Ishikawa (cell line): ENCODE results near the gene PIEZO1.

ENCODE experiments used
- CEBPB ChIP-seq: IDR thresholded peaks from 2 replicates; pipeline ENCODE4 v1.6.1; 2012
- CREB1 ChIP-seq: IDR thresholded peaks from 2 replicates; pipeline ENCODE4 v1.6.1; 2012; ENCODE audit warnings: low read depth
- EGR1 ChIP-seq: IDR thresholded peaks from 2 replicates; pipeline ENCODE4 v1.6.1; 2012
- EP300 ChIP-seq: IDR thresholded peaks from 2 replicates; pipeline ENCODE4 v1.6.1; 2012; ENCODE audit warnings: borderline replicate concordance
- FOXM1 ChIP-seq: IDR thresholded peaks from 2 replicates; pipeline ENCODE4 v1.6.1; 2012; ENCODE audit warnings: low read depth, borderline replicate concordance
- MAX ChIP-seq: IDR thresholded peaks from 2 replicates; pipeline ENCODE4 v1.6.1; 2012
- NFIC ChIP-seq: IDR thresholded peaks from 2 replicates; pipeline ENCODE4 v1.6.1; 2012
- RAD21 ChIP-seq: IDR thresholded peaks from 2 replicates; pipeline ENCODE4 v1.6.1; 2012; ENCODE audit warnings: low read depth
- REST ChIP-seq: IDR thresholded peaks from 2 replicates; pipeline ENCODE4 v1.6.1; 2012; ENCODE audit warnings: low read depth, mild to moderate bottlenecking
- TAF1 ChIP-seq: IDR thresholded peaks from 2 replicates; pipeline ENCODE4 v1.6.1; 2012; ENCODE audit warnings: low read depth, mild to moderate bottlenecking
- TCF12 ChIP-seq: IDR thresholded peaks from 2 replicates; pipeline ENCODE4 v1.6.1; 2012; ENCODE audit warnings: low read depth
- TEAD4 ChIP-seq: IDR thresholded peaks from 2 replicates; pipeline ENCODE4 v1.6.1; 2012
- USF1 ChIP-seq: IDR thresholded peaks from 2 replicates; pipeline ENCODE4 v1.6.1; 2012
- YY1 ChIP-seq: IDR thresholded peaks from 2 replicates; pipeline ENCODE4 v1.6.1; 2012; ENCODE audit warnings: low read depth
- ZBTB7A ChIP-seq: IDR thresholded peaks from 2 replicates; pipeline ENCODE4 v1.6.1; 2012; ENCODE audit warnings: low read depth

The PIEZO1 gene

GRCh38 chr16:88686062-88686438 lies 99.0 kb downstream of the PIEZO1 start:
- TF ChIP-seq TCF12, result peak; percentile 11; the same call in 1 of the 2 replicates
- TF ChIP-seq MAX, result no peak

DNA sequence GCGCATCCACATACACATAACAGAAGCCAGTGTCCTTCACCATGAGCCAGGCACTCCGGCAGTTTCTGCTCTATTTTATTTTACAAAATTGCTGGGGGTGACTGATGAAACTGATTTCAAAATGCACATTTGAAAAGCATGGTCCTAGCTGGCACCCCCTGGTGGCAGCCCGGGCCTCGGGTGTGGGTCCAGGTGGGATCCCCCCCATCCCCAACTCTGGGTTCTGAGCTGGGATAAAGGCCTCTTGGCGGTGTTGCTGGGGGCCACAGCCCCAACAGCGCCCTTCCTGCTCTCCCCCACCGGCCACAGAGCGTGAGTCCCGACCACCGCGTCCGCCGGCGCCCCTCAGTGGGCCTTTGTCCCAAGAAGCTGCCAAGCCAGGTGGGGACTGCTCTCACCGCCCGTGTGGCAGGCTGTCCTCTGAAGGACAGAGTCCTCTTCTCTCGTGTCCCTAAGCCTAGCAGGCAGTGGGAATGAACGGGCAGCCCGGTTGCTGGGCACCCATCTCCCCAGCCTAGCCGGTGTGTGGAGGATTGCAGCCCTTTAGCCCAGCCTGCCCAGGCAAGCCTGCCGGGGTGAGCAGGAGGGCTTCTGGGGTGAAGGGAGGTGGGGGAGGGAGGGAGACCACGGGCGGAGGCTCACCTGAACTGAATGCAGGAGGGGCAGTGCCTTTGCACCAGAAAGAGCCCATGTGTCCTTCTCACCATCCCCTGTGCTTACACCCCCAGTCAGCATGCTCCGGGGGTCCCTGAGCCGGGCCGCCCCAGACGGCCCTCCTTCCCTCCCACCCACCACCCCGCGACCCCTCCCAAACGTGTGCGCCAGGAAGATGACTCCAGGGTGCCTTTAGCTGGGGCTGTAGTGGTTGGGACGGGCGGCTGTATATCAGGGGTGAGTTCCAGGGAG lies 99.6 kb downstream of the PIEZO1 start:
- peak; percentile 20 for TF ChIP-seq ZBTB7A
- TF ChIP-seq FOXM1, result no peak

- TF ChIP-seq TAF1 (no peak), EGR1 (no peak), TEAD4 (no peak), ZBTB7A (no peak), FOXM1 (no peak), REST (no peak), CREB1 (no peak), TCF12 (no peak), USF1 (no peak), YY1 (no peak), MAX (no peak), NFIC (no peak), CEBPB (no peak), EP300 (no peak), RAD21 (no peak)
Measured at GRCh38 chr16:88684569-88685155, 100.4 kb downstream of the PIEZO1 start.

GRCh38 chr16:88681709-88682451 lies 103.1 kb downstream of the PIEZO1 start:
- TF ChIP-seq EGR1, result no peak
- TF ChIP-seq ZBTB7A, result no peak
- TF ChIP-seq CEBPB, result no peak
- no peak for TF ChIP-seq CREB1
- no peak for TF ChIP-seq REST

GRCh38 chr16:88681084-88681680 lies 103.8 kb downstream of the PIEZO1 start:
- TF ChIP-seq RAD21 (peak; percentile 39; the same call in 1 of the 2 replicates), CREB1 (no peak)

DNA sequence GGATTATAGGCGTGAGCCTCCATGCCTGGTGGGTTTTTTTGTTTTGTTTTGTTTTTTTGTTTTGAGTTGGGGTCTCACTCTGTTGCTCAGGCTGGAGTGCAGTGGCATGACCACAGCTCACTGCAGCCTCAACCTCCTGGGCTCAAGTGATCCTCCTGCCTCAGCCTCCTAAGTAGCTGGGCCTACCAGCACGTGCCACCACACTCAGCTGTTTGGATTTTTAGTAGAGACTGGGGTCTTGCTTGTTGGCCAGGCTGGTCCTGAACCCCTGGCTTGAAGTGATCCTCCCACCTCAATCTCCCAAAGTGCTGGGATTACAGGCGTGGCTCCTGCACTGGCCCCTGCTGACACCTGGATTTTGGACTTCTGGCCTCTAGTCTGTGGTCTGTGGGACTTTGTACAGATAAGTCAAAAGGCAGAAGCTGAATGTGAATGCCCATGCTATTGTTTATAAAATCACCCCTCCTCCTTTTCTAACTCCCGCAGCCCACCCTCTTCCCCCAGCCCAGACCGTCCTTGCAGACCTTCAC lies 104.4 kb downstream of the PIEZO1 start:
- TF ChIP-seq CEBPB (no peak), CREB1 (no peak), USF1 (no peak), EGR1 (no peak), TAF1 (no peak), EP300 (no peak), MAX (no peak), NFIC (no peak), REST (no peak), TEAD4 (no peak), ZBTB7A (no peak)
